Measurements from ENCODE around the gene PCDH8. TPM values are rescaled to one million over a fixed set of nuclear protein-coding genes. Genes with fewer than 3 reads are reported as not detected.

The PCDH8 gene
- total and polyA plus RNA-seq, 2 of the 13 experiments (the other 11 are each of a cell fraction or from before 2014, with no cell fraction given) = not detected

- DNase-seq (ENCODE audit: low spot score) = no peak
- BruUV-seq (replicated peaks) = no TSS peak
- H2AFZ ChIP-seq (ENCODE audit: low read length) = no peak overlapping the region
- no peak overlapping the region for H3K27ac ChIP-seq (ENCODE audit: extremely low read length, insufficient read depth, low read length)
- intact Hi-C loops (cut with micrococcal nuclease; ENCODE audit: unreplicated experiment) = no loop called here
- no peak for FAIRE-seq
- WGBS (ENCODE audit: low lambda C conversion rate) = 0% methylated on average over 1 of the region's 1 CpG
- no peaks in the 10 kb centered on the region for H4K20me1 ChIP-seq (ENCODE audit: insufficient read depth, low read length)
- no peak for ATAC-seq
- H3K9ac ChIP-seq (ENCODE audit: insufficient read depth, low read depth, low read length) = no peak overlapping the region
- H3K36me3 ChIP-seq (replicated peaks in 1 of 2; ENCODE audit: control insufficient read depth in 1 of 2, insufficient read depth in 2 of 2, low read length in 2 of 2) = no peaks in the 10 kb centered on the region
- CTCF ChIA-PET (ENCODE audit: low intra/inter-chr PET ratio, low total read pairs) = no interaction called here
- H3K4me3 ChIP-seq (replicated peaks in 1 of 3; ENCODE audit: insufficient read depth in 1 of 3, low read depth in 2 of 3, low read length in 3 of 3) = no peak overlapping the region
- TF ChIP-seq AHDC1 (CRISPR knock-in tag; IDR thresholded peaks at IDR 0.05; ENCODE audit: borderline replicate concordance) = no peak
- TF ChIP-seq ATF1 (CRISPR knock-in tag; IDR thresholded peaks at IDR 0.05) = no peak
- TF ChIP-seq DMAP1 (CRISPR knock-in tag; IDR thresholded peaks at IDR 0.05) = no peak
- in situ Hi-C loops (cut with HindIII; ENCODE audit: extremely low pct_ligation_motif_present, low pct_unique_long_range_greater_than_20kb) = no loop called here
- no peaks in the 10 kb centered on the region for H3K79me2 ChIP-seq (ENCODE audit: insufficient read depth, low read length)
- no peaks in the 10 kb centered on the region for H3K9me3 ChIP-seq (ENCODE audit: low read length)
- H3K27me3 ChIP-seq (ENCODE audit: control insufficient read depth in 1 of 2, insufficient read depth in 2 of 2, low read length in 2 of 2) = peaks cover 0 to 10% of the 10 kb centered on the region in 2 experiments; a peak in 1 of 5 replicates
- H3K4me1 ChIP-seq (ENCODE audit: insufficient read depth, low read length) = no peaks in the 10 kb centered on the region
- POLR2A ChIA-PET = no interaction called here
- H3K4me2 ChIP-seq (ENCODE audit: low read depth, low read length) = no peak overlapping the region
Observed at GRCh38 chr13:52887165-52887564, 38.7 kb upstream of the PCDH8 start.

GRCh38 chr13:52885141-52885540 lies 36.7 kb upstream of the PCDH8 start:
- Histone ChIP-seq H3K9me3 (ENCODE audit: low read length) (no peaks in the 10 kb centered on the region), H3K4me3 (replicated peaks in 1 of 3; ENCODE audit: insufficient read depth in 1 of 3, low read depth in 2 of 3, low read length in 3 of 3) (no peak overlapping the region), H3K9ac (ENCODE audit: insufficient read depth, low read depth, low read length) (no peak overlapping the region), H3K79me2 (ENCODE audit: insufficient read depth, low read length) (no peaks in the 10 kb centered on the region), H3K36me3 (replicated peaks in 1 of 2; ENCODE audit: control insufficient read depth in 1 of 2, insufficient read depth in 2 of 2, low read length in 2 of 2) (no peaks in the 10 kb centered on the region), H3K27ac (ENCODE audit: extremely low read length, insufficient read depth, low read length) (no peak overlapping the region), H4K20me1 (ENCODE audit: insufficient read depth, low read length) (no peaks in the 10 kb centered on the region), H3K4me2 (ENCODE audit: low read depth, low read length) (no peak overlapping the region), H2AFZ (ENCODE audit: low read length) (no peak overlapping the region), H3K27me3 (ENCODE audit: control insufficient read depth in 1 of 2, insufficient read depth in 2 of 2, low read length in 2 of 2) (no peaks in the 10 kb centered on the region), H3K4me1 (ENCODE audit: insufficient read depth, low read length) (no peaks in the 10 kb centered on the region)
- CTCF ChIA-PET (ENCODE audit: low intra/inter-chr PET ratio, low total read pairs) = no interaction called here
- ATAC-seq = no peak
- BruUV-seq (replicated peaks) = no TSS peak
- in situ Hi-C loops (cut with HindIII; ENCODE audit: extremely low pct_ligation_motif_present, low pct_unique_long_range_greater_than_20kb) = no loop called here
- WGBS (ENCODE audit: low lambda C conversion rate) = under 1% methylated on average over 5 of the region's 5 CpGs
- DNase-seq (ENCODE audit: low spot score) = no peak
- POLR2A ChIA-PET = no interaction called here
- intact Hi-C loops (cut with micrococcal nuclease; ENCODE audit: unreplicated experiment) = no loop called here
- no peak for FAIRE-seq
- TF ChIP-seq ZNF383 (CRISPR knock-in tag; IDR thresholded peaks at IDR 0.05; ENCODE audit: borderline replicate concordance) (no peak), TFE3 (CRISPR knock-in tag; IDR thresholded peaks at IDR 0.05) (no peak), TBX2 (CRISPR knock-in tag; IDR thresholded peaks at IDR 0.05; ENCODE audit: borderline replicate concordance) (no peak), ZFX (CRISPR knock-in tag; IDR thresholded peaks at IDR 0.05; ENCODE audit: low read depth) (no peak), PHF8 (CRISPR knock-in tag; IDR thresholded peaks at IDR 0.05) (no peak), UBTF (CRISPR knock-in tag; IDR thresholded peaks at IDR 0.05) (no peak), KDM6A (CRISPR knock-in tag; IDR thresholded peaks at IDR 0.05; ENCODE audit: low read depth) (no peak), DMAP1 (CRISPR knock-in tag; IDR thresholded peaks at IDR 0.05) (no peak)
